CD4-positive, alpha-beta T cell treated with Interleukin-2 at 100 ng/mL for 4 hours (primary cell): ENCODE data around the gene MT1F.
"Not testable (repeated sequence)": the region's sequence is repeated elsewhere in the genome, so short reads cannot be mapped to it uniquely, and the experiment has no call there.

Source experiments
- DNase-seq: peaks from one replicate; pipeline ENCODE4 v3.0.0-alpha.2; 2020; ENCODE audit warnings: low spot score

MT1F gene

GRCh38 chr16:56672761-56673536 is 15.2 kb downstream of the MT1F start:
- DNase-seq, result no peak

- no peak for DNase-seq
These were observed 16.2 kb downstream of the MT1F start for GRCh38 chr16:56673921-56674320.

- not testable (repeated sequence) for DNase-seq
These were observed 16.8 kb downstream of the MT1F start for GRCh38 chr16:56674570-56674969.

- peak; percentile 30 for DNase-seq
These were observed 18.0 kb downstream of the MT1F start for GRCh38 chr16:56675685-56676210.

GRCh38 chr16:56677474-56677873 is 19.7 kb downstream of the MT1F start:
- DNase-seq, result no peak

GRCh38 chr16:56679078-56679730 is 21.4 kb downstream of the MT1F start:
- no peak for DNase-seq

GRCh38 chr16:56679818-56680217 is 22.1 kb downstream of the MT1F start:
- DNase-seq, result peak; percentile 25

- peak; percentile 86 for DNase-seq
These were observed 24.4 kb downstream of the MT1F start, which contains the start of gene MT1X for GRCh38 chr16:56681939-56682702. Gene MT1X (plus strand): TSS chr16:56682470. CDS start chr16:56682541, 71 bp downstream.

GRCh38 chr16:56682703-56683397 is 25.1 kb downstream of the MT1F start:
- no peak for DNase-seq

- DNase-seq, result no peak
These were observed 25.8 kb downstream of the MT1F start for GRCh38 chr16:56683424-56684172.

GRCh38 chr16:56684256-56684925 is 26.6 kb downstream of the MT1F start:
- DNase-seq, result no peak

- no peak for DNase-seq
These were observed 27.3 kb downstream of the MT1F start for GRCh38 chr16:56684926-56685590.

GRCh38 chr16:56686758-56687157 is 29.0 kb downstream of the MT1F start:
- no peak for DNase-seq

GRCh38 chr16:56688762-56689161 is 31.0 kb downstream of the MT1F start:
- DNase-seq, result no peak

GRCh38 chr16:56689171-56689570 is 31.4 kb downstream of the MT1F start:
- no peak for DNase-seq

GRCh38 chr16:56690420-56691122 is 32.8 kb downstream of the MT1F start:
- DNase-seq, result no peak

- DNase-seq, result no peak
These were observed 34.1 kb downstream of the MT1F start for GRCh38 chr16:56691885-56692284.

- DNase-seq, result no peak
These were observed 37.5 kb downstream of the MT1F start for GRCh38 chr16:56695246-56695645.

- DNase-seq, result no peak
These were observed 39.8 kb downstream of the MT1F start for GRCh38 chr16:56697456-56698155.
